CD14-positive monocyte (primary cell): ENCODE measurements around the gene ITPRIPL2. TPM values are rescaled to one million over a fixed set of nuclear protein-coding genes. Genes with fewer than 3 reads are reported as not detected.

ENCODE experiments used
- DNase-seq, 3 donors: peaks; one replicate each; pipeline ENCODE4 v3.0.0-alpha.2; 2011 to 2022
- H2AFZ ChIP-seq: 2 replicates; pipeline ENCODE4 v1.6.0; 2012; ENCODE audit warnings: mild to moderate bottlenecking, low read depth, low read length, inconsistent platforms; ENCODE audit not compliant: insufficient read depth, poor library complexity, severe bottlenecking
- H3K27ac ChIP-seq, 2 donors: 1 replicate in 1 of 2; 2 replicates in 1 of 2; pipeline ENCODE4 v1.5.1; 2012 to 2013; ENCODE audit warnings: low read length in 2 of 2, control low read depth in 1 of 2, inconsistent platforms in 1 of 2, low read depth in 1 of 2, mild to moderate bottlenecking in 1 of 2
- H3K27me3 ChIP-seq, 2 donors: one replicate each; pipeline versions ENCODE4 v1.6.0 to v1.6.1; 2011 to 2013; ENCODE audit warnings: low read length in 2 of 2; ENCODE audit not compliant: control insufficient read depth in 2 of 2, insufficient read depth in 2 of 2
- H3K36me3 ChIP-seq, 2 donors: replicated peaks in 1 of 2; 1 replicate in 1 of 2; 2 replicates in 1 of 2; pipeline versions ENCODE4 v1.5.1 to v1.6.1; 2012 to 2013; ENCODE audit warnings: low read length in 2 of 2, control low read depth in 1 of 2, inconsistent platforms in 1 of 2, mild to moderate bottlenecking in 1 of 2; ENCODE audit not compliant: insufficient read depth in 2 of 2, control insufficient read depth in 1 of 2
- H3K4me1 ChIP-seq, 2 donors: 1 replicate in 1 of 2; 2 replicates in 1 of 2; pipeline versions ENCODE4 v1.5.1 to v1.6.1; 2012 to 2013; ENCODE audit warnings: low read length in 2 of 2, control low read depth in 1 of 2, inconsistent platforms in 1 of 2, mild to moderate bottlenecking in 1 of 2, moderate library complexity in 1 of 2; ENCODE audit not compliant: insufficient read depth in 2 of 2, control insufficient read depth in 1 of 2
- H3K4me2 ChIP-seq: replicated peaks from 2 replicates; pipeline ENCODE3; 2012; ENCODE audit warnings: low read length, moderate library complexity, mild to moderate bottlenecking; ENCODE audit not compliant: poor library complexity, severe bottlenecking; ENCODE audit errors: extremely low read depth
- H3K4me3 ChIP-seq, 3 experiments: fragments of 200-600 bp in 1 of 3; sonication (generic) in 1 of 3; replicated peaks in 1 of 3; 1 replicate in 2 of 3; 2 replicates in 1 of 3; pipeline ENCODE4 v1.5.1; 2011 to 2013; ENCODE audit warnings: low read length in 3 of 3, mild to moderate bottlenecking in 3 of 3, control low read depth in 2 of 3, low read depth in 2 of 3, inconsistent platforms in 1 of 3, moderate library complexity in 1 of 3
- H3K79me2 ChIP-seq: 2 replicates; pipeline ENCODE4 v1.6.0; 2012; ENCODE audit warnings: mild to moderate bottlenecking, control low read depth, inconsistent platforms, low read length, moderate library complexity; ENCODE audit not compliant: insufficient read depth
- H3K9ac ChIP-seq: 2 replicates; pipeline ENCODE4 v1.6.0; 2017; ENCODE audit warnings: low read length, mild to moderate bottlenecking; ENCODE audit not compliant: insufficient read depth, poor library complexity, severe bottlenecking
- H3K9me3 ChIP-seq, 2 donors: replicated peaks in 1 of 2; 1 replicate in 1 of 2; 2 replicates in 1 of 2; pipeline versions ENCODE4 v1.5.1 to v1.6.1; 2012 to 2013; ENCODE audit warnings: low read length in 2 of 2, control low read depth in 1 of 2; ENCODE audit not compliant: control insufficient read depth in 1 of 2, insufficient read depth in 1 of 2
- H4K20me1 ChIP-seq: 2 replicates; pipeline ENCODE4 v1.6.0; 2012; ENCODE audit warnings: mild to moderate bottlenecking, low read length, control low read depth, moderate library complexity; ENCODE audit not compliant: insufficient read depth
- H3K27ac Mint-ChIP-seq, 7 donors: one replicate each; pipeline ENCODE4 v1.8.0; 2020; ENCODE audit warnings: mild to moderate bottlenecking in 7 of 7, mixed read lengths in 7 of 7, moderate library complexity in 6 of 7, inconsistent platforms in 2 of 7
- H3K27me3 Mint-ChIP-seq, 3 donors: one replicate each; pipeline ENCODE4 v1.8.0; 2021 to 2022; ENCODE audit warnings: low read depth in 3 of 3, mild to moderate bottlenecking in 3 of 3, mixed read lengths in 3 of 3, moderate library complexity in 3 of 3, inconsistent platforms in 1 of 3
- H3K36me3 Mint-ChIP-seq, 2 donors: one replicate each; pipeline ENCODE4 v1.8.0; 2020; ENCODE audit warnings: mixed read lengths in 2 of 2, inconsistent platforms in 1 of 2, mild to moderate bottlenecking in 1 of 2
- H3K4me1 Mint-ChIP-seq: one replicate; pipeline ENCODE4 v1.8.0; 2020; ENCODE audit warnings: mild to moderate bottlenecking, mixed read lengths
- H3K4me3 Mint-ChIP-seq, 2 donors: one replicate each; pipeline ENCODE4 v1.8.0; 2020; ENCODE audit warnings: mild to moderate bottlenecking in 2 of 2, mixed read lengths in 2 of 2, moderate library complexity in 1 of 2
- H3K9me3 Mint-ChIP-seq, 7 donors: one replicate each; pipeline ENCODE4 v1.8.0; 2020 to 2022; ENCODE audit warnings: mixed read lengths in 7 of 7, mild to moderate bottlenecking in 6 of 7, moderate library complexity in 6 of 7, inconsistent platforms in 2 of 7
- WGBS: methylation state at CpG from one replicate; pipeline ENCODE4 v1.1.5; 2013; ENCODE audit warnings: missing lambda C conversion rate; ENCODE audit not compliant: insufficient coverage; 5-methylcytosine and 5-hydroxymethylcytosine counted together
- intact Hi-C, 2 donors: fragments of 100-400 bp; cut with micrococcal nuclease; formaldehyde crosslinking; loops; one replicate each; pipeline versions ENCODE4 v1.15.0 to v1.15.1; 2023
- polyA plus RNA-seq, 3 donors: library from polyadenylated mRNA; depleted of rRNA in 1 of 3; unstranded in 2 of 3; stranded (reverse) in 1 of 3; fragments of 300-500 nt in 2 of 3; fragments of >200 nt in 1 of 3; fragmentation: Illumina TruSeq in 2 of 3; gene quantifications; 1 replicate in 2 of 3; 2 replicates in 1 of 3; pipeline ENCODE4 v1.2.3, GENCODE V29; 2012 to 2021
- TF ChIP-seq, protein P1 (sequence below): fragments of 200-600 bp; IDR thresholded peaks from one replicate; pipeline ENCODE4 v1.8.0; 2022; ENCODE audit warnings: antibody characterized with exemption, mild to moderate bottlenecking

The ITPRIPL2 gene
- polyA plus RNA-seq, 3 donors, result 7.9 to 9.0 (median 8.2) TPM

DNA sequence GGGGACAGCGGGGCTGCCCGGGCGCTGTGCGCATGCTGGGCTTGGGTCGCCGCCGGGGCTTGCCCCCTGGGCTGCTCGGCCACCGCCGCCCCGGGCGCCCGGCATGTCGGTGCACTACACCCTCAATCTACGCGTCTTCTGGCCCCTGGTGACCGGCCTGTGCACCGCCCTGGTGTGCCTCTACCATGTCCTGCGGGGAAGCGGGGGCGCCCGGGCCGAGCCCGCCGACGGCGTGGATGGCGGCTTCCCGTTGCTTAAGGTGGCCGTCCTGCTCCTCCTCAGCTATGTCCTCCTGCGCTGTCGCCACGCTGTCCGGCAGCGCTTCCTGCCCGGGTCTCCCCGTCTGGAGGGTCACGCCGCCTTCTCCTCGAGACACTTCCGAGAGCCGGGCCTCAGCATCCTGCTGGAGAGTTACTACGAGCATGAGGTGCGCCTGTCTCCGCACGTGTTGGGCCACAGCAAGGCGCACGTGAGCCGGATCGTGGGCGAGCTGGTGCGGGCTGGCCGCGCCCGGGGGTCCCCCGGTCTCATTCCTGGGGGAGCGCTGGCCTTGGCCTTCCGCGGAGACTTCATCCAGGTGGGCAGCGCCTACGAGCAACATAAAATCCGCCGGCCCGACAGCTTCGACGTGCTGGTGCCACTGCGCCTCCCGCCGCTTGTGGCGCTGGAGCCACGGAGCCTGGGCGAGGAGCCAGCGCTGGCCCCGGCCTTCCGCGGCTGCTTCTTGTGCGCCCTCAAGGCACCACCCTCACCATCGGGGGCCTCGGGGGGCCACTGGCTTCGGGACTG lies 789 bp downstream of the ITPRIPL2 start:
- H3K27ac ChIP-seq, result peak overlapping the region; percentile 21 to 86
- no peaks in the 10 kb centered on the region for H3K9me3 Mint-ChIP-seq
- 31% methylated on average over 78 of the region's 80 CpGs for WGBS
- H4K20me1 ChIP-seq, result peaks cover 28% of the 10 kb centered on the region
- H3K27me3 ChIP-seq, result no peaks in the 10 kb centered on the region
- peak overlapping the region; percentile 55 to 81 (median 61) for H3K4me3 ChIP-seq
- H3K36me3 ChIP-seq, result no peaks in the 10 kb centered on the region
- TF ChIP-seq, protein P1, sequence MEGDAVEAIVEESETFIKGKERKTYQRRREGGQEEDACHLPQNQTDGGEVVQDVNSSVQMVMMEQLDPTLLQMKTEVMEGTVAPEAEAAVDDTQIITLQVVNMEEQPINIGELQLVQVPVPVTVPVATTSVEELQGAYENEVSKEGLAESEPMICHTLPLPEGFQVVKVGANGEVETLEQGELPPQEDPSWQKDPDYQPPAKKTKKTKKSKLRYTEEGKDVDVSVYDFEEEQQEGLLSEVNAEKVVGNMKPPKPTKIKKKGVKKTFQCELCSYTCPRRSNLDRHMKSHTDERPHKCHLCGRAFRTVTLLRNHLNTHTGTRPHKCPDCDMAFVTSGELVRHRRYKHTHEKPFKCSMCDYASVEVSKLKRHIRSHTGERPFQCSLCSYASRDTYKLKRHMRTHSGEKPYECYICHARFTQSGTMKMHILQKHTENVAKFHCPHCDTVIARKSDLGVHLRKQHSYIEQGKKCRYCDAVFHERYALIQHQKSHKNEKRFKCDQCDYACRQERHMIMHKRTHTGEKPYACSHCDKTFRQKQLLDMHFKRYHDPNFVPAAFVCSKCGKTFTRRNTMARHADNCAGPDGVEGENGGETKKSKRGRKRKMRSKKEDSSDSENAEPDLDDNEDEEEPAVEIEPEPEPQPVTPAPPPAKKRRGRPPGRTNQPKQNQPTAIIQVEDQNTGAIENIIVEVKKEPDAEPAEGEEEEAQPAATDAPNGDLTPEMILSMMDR, result no peak
- H3K36me3 Mint-ChIP-seq, result peaks cover 4 to 6% of the 10 kb centered on the region in 2 donors
- H3K4me2 ChIP-seq, result peak overlapping the region; percentile 87
- H3K9ac ChIP-seq, result peak overlapping the region; percentile 79
- H3K27ac Mint-ChIP-seq, result peak overlapping the region in 5 of 7 donors; percentile 22 to 83 (median 54)
- peaks cover 58% of the 10 kb centered on the region for H3K4me1 Mint-ChIP-seq
- H3K79me2 ChIP-seq, result peaks cover 40% of the 10 kb centered on the region
- intact Hi-C loops, result no loop called here
- DNase-seq, result peak in 1 of 3 donors; percentile 29
- peak overlapping the region; percentile 79 to 92 for H3K4me3 Mint-ChIP-seq
- H3K27me3 Mint-ChIP-seq, result peaks cover 0 to 2% (median 2%) of the 10 kb centered on the region in 3 donors
- H3K9me3 ChIP-seq, result no peaks in the 10 kb centered on the region
- peak overlapping the region; percentile 82 for H2AFZ ChIP-seq
- peaks cover 61 to 65% of the 10 kb centered on the region in 2 donors for H3K4me1 ChIP-seq

DNA sequence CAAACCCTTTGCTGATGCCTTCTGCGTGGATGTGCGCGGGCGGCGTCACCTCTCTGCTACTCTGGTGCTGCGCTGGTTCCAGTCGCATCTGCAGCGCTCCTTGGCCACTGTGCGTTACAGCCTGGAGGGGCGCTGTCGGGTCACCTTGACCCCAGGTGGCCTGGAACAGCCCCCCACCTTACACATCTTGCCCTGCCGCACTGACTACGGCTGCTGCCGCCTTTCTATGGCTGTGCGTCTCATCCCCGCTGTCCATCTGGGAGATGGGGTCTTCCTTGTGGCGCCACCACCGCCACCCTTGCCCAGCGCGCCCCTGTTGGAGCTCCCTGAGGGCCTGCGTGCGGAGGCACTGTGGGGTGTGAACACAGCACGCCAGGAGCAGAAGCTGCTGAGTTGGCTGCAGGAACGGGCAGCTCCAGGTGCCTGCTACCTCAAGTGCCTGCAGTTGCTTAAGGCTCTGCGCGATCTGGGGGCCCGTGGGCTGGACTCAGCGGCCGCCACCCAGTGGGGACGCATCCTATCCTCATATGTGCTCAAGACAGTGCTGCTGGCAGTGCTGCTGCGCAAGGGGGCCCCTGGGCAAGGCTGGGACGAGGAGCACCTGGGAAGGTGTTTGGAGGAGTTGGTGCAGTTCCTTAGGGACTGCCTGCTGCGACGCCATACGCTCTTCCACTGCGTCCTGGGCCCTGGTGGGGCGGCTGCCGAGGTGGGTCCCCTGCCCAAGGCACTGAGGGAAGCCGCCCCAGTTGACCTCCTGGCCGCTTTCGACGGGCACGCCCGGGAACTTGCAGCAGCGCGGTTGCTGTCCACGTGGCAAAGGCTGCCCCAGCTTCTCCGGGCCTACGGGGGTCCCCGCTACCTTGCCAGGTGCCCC lies 1.6 kb downstream of the ITPRIPL2 start:
- H3K4me3 ChIP-seq, result peak overlapping the region in 1 of 3 experiments; percentile 81
- peaks cover 28% of the 10 kb centered on the region for H4K20me1 ChIP-seq
- H3K27me3 Mint-ChIP-seq, result peaks cover 0 to 2% (median 0%) of the 10 kb centered on the region in 3 donors
- peaks cover 69 to 73% of the 10 kb centered on the region in 2 donors for H3K4me1 ChIP-seq
- WGBS, result 96% methylated on average over 47 of the region's 50 CpGs
- no peak for DNase-seq
- H2AFZ ChIP-seq, result no peak overlapping the region
- H3K27ac Mint-ChIP-seq, result peak overlapping the region in 5 of 7 donors; percentile 46 to 71 (median 70)
- H3K9me3 Mint-ChIP-seq, result no peaks in the 10 kb centered on the region
- intact Hi-C loops, result no loop called here
- H3K36me3 Mint-ChIP-seq, result peaks cover 4 to 11% of the 10 kb centered on the region in 2 donors
- H3K27ac ChIP-seq, result peak overlapping the region in 1 of 2 donors; percentile 7
- H3K9ac ChIP-seq, result peak overlapping the region; percentile 79
- peak overlapping the region; percentile 87 for H3K4me2 ChIP-seq
- H3K4me3 Mint-ChIP-seq, result peak overlapping the region in 1 of 2 donors; percentile 64
- TF ChIP-seq, protein P1, result no peak
- H3K4me1 Mint-ChIP-seq, result peaks cover 65% of the 10 kb centered on the region
- no peaks in the 10 kb centered on the region for H3K9me3 ChIP-seq
- H3K36me3 ChIP-seq, result no peaks in the 10 kb centered on the region
- H3K27me3 ChIP-seq, result no peaks in the 10 kb centered on the region
- H3K79me2 ChIP-seq, result peaks cover 48% of the 10 kb centered on the region
